Glutamatergic neuron (in vitro differentiated cells): ENCODE measurements around the gene STPG3. TPM values are rescaled to one million over a fixed set of nuclear protein-coding genes. Genes with fewer than 3 reads are reported as not detected.
A peak's percentile ranks its signal among the peaks of the same experiment; 100 is the strongest.
"Not testable (repeated sequence)": the region's sequence is repeated elsewhere in the genome, so short reads cannot be mapped to it uniquely, and the experiment has no call there.

Source experiments
- DNase-seq: peaks from one replicate; pipeline ENCODE4 v3.0.0; 2022
- H3K27ac Mint-ChIP-seq: one replicate; pipeline ENCODE4 v1.8.0; 2020; ENCODE audit warnings: mild to moderate bottlenecking, mixed read lengths, inconsistent platforms; ENCODE audit not compliant: unreplicated experiment
- H3K27me3 Mint-ChIP-seq: one replicate; pipeline ENCODE4 v1.8.0; 2020; ENCODE audit warnings: mild to moderate bottlenecking, moderate library complexity, mixed read lengths, inconsistent platforms; ENCODE audit not compliant: unreplicated experiment
- H3K36me3 Mint-ChIP-seq: one replicate; pipeline ENCODE4 v1.8.0; 2020; ENCODE audit warnings: mild to moderate bottlenecking, mixed read lengths, inconsistent platforms; ENCODE audit not compliant: unreplicated experiment
- H3K4me1 Mint-ChIP-seq: one replicate; pipeline ENCODE4 v1.8.0; 2020; ENCODE audit warnings: mild to moderate bottlenecking, low read depth, mixed read lengths, inconsistent platforms; ENCODE audit not compliant: unreplicated experiment
- H3K4me3 Mint-ChIP-seq: one replicate; pipeline ENCODE4 v1.8.0; 2020; ENCODE audit warnings: mild to moderate bottlenecking, mixed read lengths, inconsistent platforms; ENCODE audit not compliant: unreplicated experiment
- H3K9me3 Mint-ChIP-seq: one replicate; pipeline ENCODE4 v1.8.0; 2020; ENCODE audit warnings: mild to moderate bottlenecking, moderate library complexity, mixed read lengths, inconsistent platforms; ENCODE audit not compliant: unreplicated experiment
- total RNA-seq: library from RNA; stranded (reverse); fragmentation: NEBNext Ultra II Directional; extraction: Animal tissue kit (Norgen Biotek cat#: 25700); gene quantifications from one replicate; pipeline ENCODE4 v1.2.1, GENCODE V29; 2021; ENCODE audit not compliant: unreplicated experiment
- TF ChIP-seq, protein P1 (sequence below): fragments of 200-600 bp; sonication (generic); IDR thresholded peaks from one replicate; pipeline ENCODE4 v1.5.0; 2021; ENCODE audit not compliant: partially characterized antibody, unreplicated experiment

Gene STPG3
- total RNA-seq, 1 donor from 2014 or later, result not detected

DNA sequence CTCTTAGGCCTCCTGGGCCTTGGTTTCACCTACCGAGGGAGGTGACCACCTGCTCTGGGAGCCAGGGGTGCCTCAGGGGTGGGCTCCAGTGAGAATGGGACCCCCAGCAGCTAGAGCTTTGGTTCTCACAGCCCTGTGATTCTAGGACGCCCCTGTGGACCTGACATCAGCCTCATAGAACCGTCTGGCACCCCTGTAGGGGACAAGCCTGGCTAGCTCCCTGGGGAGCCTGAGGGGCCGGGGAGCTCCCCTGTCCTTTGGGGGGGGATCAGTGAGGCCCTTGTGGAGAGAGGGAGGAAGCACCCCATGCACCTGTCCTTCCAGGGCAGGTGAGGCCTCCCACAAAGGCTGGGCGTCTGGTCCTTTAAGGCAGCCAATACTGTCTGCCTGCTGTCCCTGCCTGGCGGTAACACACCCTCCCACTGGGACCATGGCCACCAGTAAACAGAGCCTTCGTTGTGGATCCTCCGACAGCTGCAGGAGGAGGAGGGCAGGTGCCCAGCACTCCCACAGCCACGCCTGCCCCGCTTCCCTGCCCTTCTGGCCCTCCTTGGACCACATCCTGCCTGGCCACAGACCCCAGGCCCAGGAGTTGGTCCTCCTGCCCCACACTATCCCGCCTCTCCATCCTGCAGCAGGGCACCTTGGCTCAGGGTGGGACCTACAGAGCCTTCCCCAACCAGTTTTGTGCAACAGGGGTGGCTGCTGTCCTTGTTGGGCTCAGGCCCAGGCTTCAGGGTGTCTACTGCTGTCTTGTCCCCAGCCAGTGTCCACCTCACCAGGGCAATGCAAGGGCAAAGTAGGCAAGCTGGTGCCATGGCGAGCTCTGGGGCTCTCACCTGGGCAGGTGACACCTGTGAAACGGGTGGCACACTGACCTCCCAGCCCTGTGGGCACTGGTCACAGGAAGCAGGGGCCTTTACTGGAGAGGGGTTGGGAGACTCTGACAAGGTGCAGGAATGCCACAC lies 13.0 kb upstream of the STPG3 start:
- H3K27ac Mint-ChIP-seq, result no peak overlapping the region

DNA sequence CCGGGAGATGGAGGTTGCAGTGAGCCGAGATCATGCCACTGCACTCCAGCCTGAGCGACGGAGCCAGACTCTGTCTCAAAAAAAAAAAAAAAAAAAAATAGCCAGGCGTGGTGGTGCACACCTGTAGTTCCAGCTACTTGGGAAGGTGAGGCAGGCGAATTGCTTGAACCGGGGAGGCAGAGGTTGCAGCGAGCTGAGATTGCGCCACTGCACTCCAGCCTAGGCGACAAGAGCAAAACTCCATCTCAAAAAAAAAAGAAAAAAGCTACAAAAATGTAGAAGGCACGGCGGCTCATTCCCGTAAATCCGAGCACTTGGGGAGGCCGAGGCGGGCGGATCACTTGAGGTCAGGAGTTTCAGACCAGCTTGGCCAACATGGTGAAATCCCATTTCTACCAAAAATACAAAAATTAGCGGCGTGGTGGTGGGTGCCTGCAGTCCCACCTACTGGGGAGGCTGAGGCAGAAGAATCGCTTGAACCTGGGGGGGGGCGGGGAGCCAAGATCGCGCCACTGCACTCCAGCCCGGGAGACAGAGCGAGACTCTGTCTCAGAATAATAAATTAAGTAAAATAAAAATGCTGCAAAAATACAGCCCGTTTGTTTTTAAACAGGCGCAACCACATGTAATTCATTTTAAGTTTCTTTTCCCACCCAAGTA lies 11.4 kb upstream of the STPG3 start:
- peak overlapping the region; percentile 62 for H3K27ac Mint-ChIP-seq
- H3K36me3 Mint-ChIP-seq, H3K9me3 Mint-ChIP-seq, DNase-seq: not testable (repeated sequence)
- H3K4me1 Mint-ChIP-seq, result peaks cover 16% of the 10 kb centered on the region
- H3K27me3 Mint-ChIP-seq, result peaks cover 15% of the 10 kb centered on the region
- H3K4me3 Mint-ChIP-seq, result peak overlapping the region; percentile 81

More for the DNA sequence above, 13.0 kb upstream of the STPG3 start:
- peaks cover 5% of the 10 kb centered on the region for H3K9me3 Mint-ChIP-seq
- peak; percentile 59 for DNase-seq
- TF ChIP-seq, protein P1, sequence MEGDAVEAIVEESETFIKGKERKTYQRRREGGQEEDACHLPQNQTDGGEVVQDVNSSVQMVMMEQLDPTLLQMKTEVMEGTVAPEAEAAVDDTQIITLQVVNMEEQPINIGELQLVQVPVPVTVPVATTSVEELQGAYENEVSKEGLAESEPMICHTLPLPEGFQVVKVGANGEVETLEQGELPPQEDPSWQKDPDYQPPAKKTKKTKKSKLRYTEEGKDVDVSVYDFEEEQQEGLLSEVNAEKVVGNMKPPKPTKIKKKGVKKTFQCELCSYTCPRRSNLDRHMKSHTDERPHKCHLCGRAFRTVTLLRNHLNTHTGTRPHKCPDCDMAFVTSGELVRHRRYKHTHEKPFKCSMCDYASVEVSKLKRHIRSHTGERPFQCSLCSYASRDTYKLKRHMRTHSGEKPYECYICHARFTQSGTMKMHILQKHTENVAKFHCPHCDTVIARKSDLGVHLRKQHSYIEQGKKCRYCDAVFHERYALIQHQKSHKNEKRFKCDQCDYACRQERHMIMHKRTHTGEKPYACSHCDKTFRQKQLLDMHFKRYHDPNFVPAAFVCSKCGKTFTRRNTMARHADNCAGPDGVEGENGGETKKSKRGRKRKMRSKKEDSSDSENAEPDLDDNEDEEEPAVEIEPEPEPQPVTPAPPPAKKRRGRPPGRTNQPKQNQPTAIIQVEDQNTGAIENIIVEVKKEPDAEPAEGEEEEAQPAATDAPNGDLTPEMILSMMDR, result no peak
- H3K27me3 Mint-ChIP-seq, result peaks cover 15% of the 10 kb centered on the region
- H3K36me3 Mint-ChIP-seq, result no peaks in the 10 kb centered on the region
- peak overlapping the region; percentile 46 for H3K4me3 Mint-ChIP-seq
- H3K4me1 Mint-ChIP-seq, result peaks cover 16% of the 10 kb centered on the region

DNA sequence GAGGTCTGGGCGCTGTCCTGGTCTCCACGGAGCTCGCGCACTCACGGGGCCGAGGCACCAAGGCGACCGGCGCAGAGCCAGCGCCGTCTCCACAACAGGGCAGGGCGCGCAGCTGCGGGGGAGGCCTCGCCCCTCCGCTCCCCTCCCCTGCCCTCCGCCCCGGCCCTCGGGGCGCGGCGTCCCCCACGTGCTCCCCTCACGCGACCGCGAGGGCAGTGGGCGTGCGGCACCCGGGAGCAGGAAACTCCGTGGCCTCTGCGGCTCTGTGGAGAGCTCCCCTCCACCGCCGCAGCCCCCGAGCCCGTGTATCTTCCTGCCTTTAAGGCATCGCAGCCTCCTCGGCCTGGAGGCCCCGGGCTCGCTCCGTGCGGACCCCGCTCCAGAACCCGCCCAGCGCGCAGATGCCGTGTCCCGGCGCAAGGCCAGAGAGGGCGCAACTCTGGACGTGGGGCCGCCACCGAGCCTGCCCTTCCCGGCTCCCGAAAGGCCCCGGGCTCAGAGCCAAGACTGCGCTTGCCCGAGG lies 10.7 kb upstream of the STPG3 start:
- peaks cover 16% of the 10 kb centered on the region for H3K4me1 Mint-ChIP-seq
- H3K4me3 Mint-ChIP-seq, result peak overlapping the region; percentile 81
- peak overlapping the region; percentile 62 for H3K27ac Mint-ChIP-seq
- H3K27me3 Mint-ChIP-seq, result peaks cover 15% of the 10 kb centered on the region
- DNase-seq, result peak; percentile 74
- H3K36me3 Mint-ChIP-seq, result no peaks in the 10 kb centered on the region
- peaks cover 5% of the 10 kb centered on the region for H3K9me3 Mint-ChIP-seq
- TF ChIP-seq, protein P1, result no peak

DNA sequence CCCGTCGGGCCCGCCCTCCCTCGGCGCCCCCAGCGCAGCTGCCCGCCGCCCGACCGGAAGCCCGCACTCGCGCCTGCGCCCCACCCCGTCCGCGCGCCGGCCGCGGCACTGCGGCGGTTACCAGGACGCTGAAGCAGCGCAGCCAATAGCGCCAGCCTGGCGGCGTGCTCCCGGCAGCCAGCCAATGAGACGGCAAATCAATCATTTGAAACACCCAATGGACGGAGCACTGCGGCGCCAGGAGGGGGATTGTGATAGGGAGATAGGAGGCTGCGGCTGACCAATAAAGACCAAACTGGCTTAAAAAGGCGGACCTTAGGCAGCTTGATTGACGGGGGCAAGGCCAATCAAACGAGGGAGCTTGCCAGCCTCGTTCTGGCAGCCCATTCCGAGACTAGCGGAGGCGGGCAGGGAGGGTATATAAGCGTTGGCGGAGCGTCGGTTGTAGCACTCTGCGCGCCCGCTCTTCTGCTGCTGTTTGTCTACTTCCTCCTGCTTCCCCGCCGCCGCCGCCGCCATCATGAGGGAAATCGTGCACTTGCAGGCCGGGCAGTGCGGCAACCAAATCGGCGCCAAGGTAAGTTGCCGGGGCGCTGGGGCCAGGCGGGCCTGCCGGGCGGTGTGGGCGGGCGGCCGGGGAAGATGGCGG lies 10.1 kb upstream of the STPG3 start, which contains the start of gene TUBB4B:
Gene TUBB4B, plus strand, starts transcription at position 447 of the 649 bp plus-strand sequence. Its CDS starts 74 bp downstream, at position 521.
- H3K27ac Mint-ChIP-seq, result peak within 1 kb of the TSS; percentile 91
- H3K4me1 Mint-ChIP-seq, result peaks cover 16% of the 10 kb centered on the region
- DNase-seq, result peak; percentile 95
- peaks cover 15% of the 10 kb centered on the region for H3K27me3 Mint-ChIP-seq
- peak within 1 kb of the TSS; percentile 89 for H3K4me3 Mint-ChIP-seq
- H3K36me3 Mint-ChIP-seq, result no peaks in the 10 kb centered on the region
- H3K9me3 Mint-ChIP-seq, result peaks cover 5% of the 10 kb centered on the region
- TF ChIP-seq, protein P1, result no peak

DNA sequence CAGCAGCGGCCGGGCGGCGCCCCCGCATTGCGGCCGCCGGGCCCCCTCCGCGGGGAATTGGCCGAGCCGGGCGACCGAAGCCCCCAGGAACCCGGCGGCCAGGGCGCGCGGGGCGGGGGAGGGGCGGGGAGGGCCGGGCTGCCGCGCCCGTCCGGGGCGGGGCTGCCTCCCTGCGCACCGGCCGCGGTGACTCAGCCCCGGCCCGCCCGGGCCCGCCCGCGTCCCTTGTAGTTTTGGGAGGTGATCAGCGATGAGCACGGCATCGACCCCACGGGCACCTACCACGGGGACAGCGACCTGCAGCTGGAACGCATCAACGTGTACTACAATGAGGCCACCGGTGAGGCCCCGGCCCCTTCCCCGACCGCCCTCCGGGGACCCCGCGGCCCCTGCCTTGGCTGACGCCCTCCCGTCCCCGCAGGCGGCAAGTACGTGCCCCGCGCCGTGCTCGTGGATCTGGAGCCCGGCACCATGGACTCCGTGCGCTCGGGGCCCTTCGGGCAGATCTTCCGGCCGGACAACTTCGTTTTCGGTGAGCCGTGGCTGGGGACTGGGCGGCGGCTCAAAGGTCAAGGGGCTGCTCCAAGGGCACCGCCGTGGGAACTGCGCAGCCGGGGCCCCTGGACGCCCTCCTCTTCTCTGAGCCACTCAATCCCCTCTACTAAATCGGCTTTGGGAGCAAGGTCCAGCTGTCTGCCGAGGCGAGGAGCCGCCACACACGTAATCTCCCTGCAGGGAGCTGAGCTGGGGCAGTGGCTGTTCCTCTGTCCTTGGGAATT lies 9.4 kb upstream of the STPG3 start:
- DNase-seq, result no peak
- Mint-ChIP-seq H3K27ac (peak overlapping the region; percentile 43), H3K9me3 (peaks cover 5% of the 10 kb centered on the region), H3K4me1 (peaks cover 16% of the 10 kb centered on the region), H3K4me3 (peak overlapping the region; percentile 89), H3K27me3 (peaks cover 15% of the 10 kb centered on the region), H3K36me3 (no peaks in the 10 kb centered on the region)
- TF ChIP-seq, protein P1, result no peak
